ENCODE data around the gene HDAC10.

HDAC10 gene

GRCh38 chr22:50269970-50270665 is 19.1 kb upstream of the HDAC10 start, which contains the start of gene MAPK11:
Gene MAPK11 (minus strand): TSS chr22:50270380. CDS start chr22:50270292, 88 bp downstream.
- DNase-seq (ENCODE audit: low spot score) = peak; percentile 61

- DNase-seq (ENCODE audit: low spot score) = no peak
These were observed 18.5 kb upstream of the HDAC10 start for GRCh38 chr22:50269573-50269969.

GRCh38 chr22:50268655-50269113 is 17.6 kb upstream of the HDAC10 start:
- DNase-seq (ENCODE audit: low spot score) = no peak

- peak; percentile 95 for DNase-seq (ENCODE audit: low spot score)
These were observed 16.7 kb upstream of the HDAC10 start for GRCh38 chr22:50267591-50268390.

- DNase-seq (ENCODE audit: low spot score) = no peak
These were observed 15.9 kb upstream of the HDAC10 start for GRCh38 chr22:50266994-50267393.

GRCh38 chr22:50264946-50265669 is 14.0 kb upstream of the HDAC10 start:
- no peak for DNase-seq (ENCODE audit: low spot score)

GRCh38 chr22:50264104-50264745 is 13.2 kb upstream of the HDAC10 start:
- DNase-seq (ENCODE audit: low spot score) = no peak

GRCh38 chr22:50262973-50263617 is 12.0 kb upstream of the HDAC10 start:
- DNase-seq (ENCODE audit: low spot score) = no peak

GRCh38 chr22:50262460-50262911 is 11.4 kb upstream of the HDAC10 start:
- DNase-seq (ENCODE audit: low spot score) = no peak

GRCh38 chr22:50261615-50262459 is 10.8 kb upstream of the HDAC10 start, which contains the start of gene MAPK12:
Gene MAPK12 (minus strand): TSS chr22:50261683. CDS start chr22:50261509, 174 bp downstream.
- peak; percentile 80 for DNase-seq (ENCODE audit: low spot score)

- DNase-seq (ENCODE audit: low spot score) = peak; percentile 75
These were observed 9.9 kb upstream of the HDAC10 start for GRCh38 chr22:50260801-50261614.

GRCh38 chr22:50260434-50260800 is 9.4 kb upstream of the HDAC10 start:
- DNase-seq (ENCODE audit: low spot score) = no peak

GRCh38 chr22:50259302-50259701 is 8.2 kb upstream of the HDAC10 start:
- DNase-seq (ENCODE audit: low spot score) = no peak

GRCh38 chr22:50258361-50259292 is 7.6 kb upstream of the HDAC10 start:
- DNase-seq (ENCODE audit: low spot score) = no peak

- no peak for DNase-seq (ENCODE audit: low spot score)
These were observed 6.6 kb upstream of the HDAC10 start for GRCh38 chr22:50257451-50258360.

- DNase-seq (ENCODE audit: low spot score) = no peak
These were observed 6.0 kb upstream of the HDAC10 start for GRCh38 chr22:50257041-50257440.

- no peak for DNase-seq (ENCODE audit: low spot score)
These were observed 5.3 kb upstream of the HDAC10 start for GRCh38 chr22:50256258-50256862.

All from AG20443 (cell line).